SK-MEL-5 (cell line): ENCODE results near the gene KDM4C. TPM values are rescaled to one million over a fixed set of nuclear protein-coding genes. Genes with fewer than 3 reads are reported as not detected.

ENCODE experiments used
- DNase-seq: peaks from one replicate; pipeline ENCODE4 v3.0.0-alpha.2; 2016; ENCODE audit warnings: low read depth, low spot score
- in situ Hi-C: cut with HindIII; loops from 2 replicates; pipeline ENCODE4 v1.10.0; 2016; ENCODE audit warnings: low sequenced_read_pairs, high pct_unique_total_duplicates, low pct_unique_long_range_greater_than_20kb
- total RNA-seq: library from RNA; depleted of rRNA; stranded (reverse); fragments of >200 nt; shearing (Covaris generic); gene quantifications from 2 replicates; pipeline ENCODE4 v1.2.3, GENCODE V29; 2014

Gene KDM4C
- total RNA-seq, 1 experiment from 2014 or later, result 13.3 TPM

DNA sequence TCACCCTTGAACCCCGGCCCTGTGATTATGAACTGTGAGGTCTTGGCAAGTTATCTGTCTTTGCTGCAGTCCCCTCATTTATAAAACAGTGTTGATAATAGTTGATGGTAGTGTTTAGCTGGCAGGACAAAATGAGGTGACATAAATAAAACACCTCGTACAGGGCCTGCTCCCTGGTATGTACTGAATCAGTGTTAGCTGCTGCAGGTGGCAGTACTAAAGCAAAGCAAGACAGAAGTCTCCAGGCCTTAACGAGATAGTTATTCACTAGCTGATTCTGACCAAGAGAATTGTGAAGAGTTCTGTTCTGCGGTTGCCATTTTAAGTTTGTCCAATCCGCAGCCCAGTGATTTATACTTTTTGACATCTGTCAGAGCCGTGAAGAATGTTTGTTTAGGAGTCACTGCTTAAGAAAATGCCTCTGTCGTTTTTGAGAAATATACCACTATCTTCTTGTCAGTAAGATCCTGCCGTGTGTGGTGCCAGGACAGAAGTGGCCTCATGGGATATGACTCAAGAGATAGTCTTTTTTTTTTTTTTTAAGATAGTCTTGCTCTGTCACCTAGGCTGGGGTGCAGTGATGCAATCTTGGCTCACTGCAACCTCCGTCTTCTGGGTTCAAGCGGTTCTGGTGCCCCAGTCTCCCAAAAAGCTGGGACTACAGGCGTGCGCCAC lies 75.9 kb downstream of the KDM4C start:
- in situ Hi-C loops, result no loop called here
- DNase-seq, result no peak

DNA sequence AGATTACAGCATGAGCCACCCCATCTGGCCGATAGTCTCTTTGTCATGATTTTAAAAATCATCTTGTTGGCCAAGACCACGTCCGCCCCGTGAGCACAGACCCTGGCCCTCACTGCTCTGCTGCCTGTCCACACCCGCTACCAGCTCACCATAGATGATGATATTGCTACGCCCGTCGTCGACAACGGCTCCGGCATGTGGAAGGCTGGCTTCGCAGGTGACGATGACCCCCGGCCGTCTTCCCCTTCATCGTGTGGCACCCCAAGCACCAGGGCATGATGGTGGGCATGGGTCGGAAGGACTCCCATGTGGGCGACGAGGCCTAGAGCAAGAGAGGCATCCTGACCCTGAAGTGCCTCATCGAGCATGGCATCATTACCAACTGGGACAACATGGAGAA lies 76.5 kb downstream of the KDM4C start:
- no peak for DNase-seq
- in situ Hi-C loops, result no loop called here

DNA sequence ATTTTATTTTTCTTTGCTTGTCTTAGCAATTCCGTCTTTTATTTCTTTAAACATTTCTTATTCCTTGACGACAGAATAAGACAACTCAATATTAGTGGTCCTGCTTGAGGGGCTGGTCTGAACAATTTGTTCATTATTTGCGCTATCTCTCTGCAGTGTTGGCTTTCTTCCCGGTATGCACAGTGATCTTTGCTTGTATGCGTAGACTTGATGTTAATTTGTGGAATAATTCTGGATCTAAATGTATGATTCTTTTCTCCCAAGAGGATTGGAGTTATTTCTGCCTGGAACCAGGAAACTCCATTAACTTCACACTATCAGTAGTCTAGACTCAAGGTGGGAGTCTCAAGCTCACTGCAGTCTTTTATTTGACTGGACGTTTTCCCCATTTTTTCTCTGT lies 80.4 kb downstream of the KDM4C start:
- peak; percentile 62 for DNase-seq
- in situ Hi-C loops, result no loop called here

- in situ Hi-C loops, result no loop called here
- no peak for DNase-seq
Measured at GRCh38 chr9:6842584-6842947, 84.8 kb downstream of the KDM4C start.

DNA sequence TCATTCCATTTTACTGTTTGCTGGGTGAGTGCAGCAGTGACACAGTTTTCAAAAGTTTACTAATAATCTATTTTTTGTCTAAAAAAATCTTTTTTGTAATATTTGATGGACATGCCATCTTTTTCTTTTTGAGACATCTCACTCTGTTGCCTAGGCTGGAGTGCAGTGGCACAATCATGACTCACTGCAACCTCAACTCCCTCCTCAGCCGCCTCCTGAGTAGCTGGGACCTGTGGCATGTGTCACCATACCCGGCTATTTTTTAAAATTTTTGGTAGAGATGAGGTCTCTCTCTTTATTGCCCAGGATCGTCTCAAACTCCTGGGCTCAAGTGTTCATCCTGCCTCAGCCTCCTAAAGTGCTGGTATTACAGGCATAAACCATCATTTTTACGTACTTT lies 86.0 kb downstream of the KDM4C start:
- DNase-seq, result no peak
- in situ Hi-C loops, result no loop called here

GRCh38 chr9:6844267-6844666 lies 86.5 kb downstream of the KDM4C start:
- in situ Hi-C loops, result no loop called here
- no peak for DNase-seq

GRCh38 chr9:6845128-6845826 lies 87.5 kb downstream of the KDM4C start:
- no peak for DNase-seq
- in situ Hi-C loops, result no loop called here

DNA sequence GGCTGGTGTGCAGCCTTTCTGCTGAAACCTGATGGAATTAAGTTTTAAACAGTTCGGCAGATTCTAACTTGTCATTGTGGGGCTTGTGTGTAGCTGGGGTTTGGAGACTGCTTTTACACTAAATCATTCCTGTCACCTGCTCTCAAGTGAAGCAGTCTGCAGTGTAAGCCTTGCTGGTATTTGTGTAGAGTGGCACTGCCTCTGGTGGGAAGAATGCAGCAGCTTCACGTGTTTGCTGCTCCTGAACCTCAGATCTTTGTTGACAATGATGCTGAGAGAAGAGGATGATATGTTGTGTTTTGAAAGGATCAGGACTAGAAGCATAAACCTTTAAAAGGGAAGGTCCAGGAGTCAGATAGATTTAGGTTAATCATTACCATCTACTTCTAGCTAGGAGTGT lies 88.1 kb downstream of the KDM4C start:
- in situ Hi-C loops, result no loop called here
- DNase-seq, result peak; percentile 39

GRCh38 chr9:6852243-6852963 lies 94.6 kb downstream of the KDM4C start:
- peak; percentile 86 for DNase-seq
- in situ Hi-C loops, result no loop called here

GRCh38 chr9:6855860-6856259 lies 98.1 kb downstream of the KDM4C start:
- DNase-seq, result no peak
- in situ Hi-C loops, result no loop called here

GRCh38 chr9:6864102-6864501 lies 106.3 kb downstream of the KDM4C start:
- in situ Hi-C loops, result no loop called here

GRCh38 chr9:6869081-6869948 lies 111.5 kb downstream of the KDM4C start:
- DNase-seq, result no peak
- in situ Hi-C loops, result no loop called here

More at GRCh38 chr9:6864102-6864501, 106.3 kb downstream of the KDM4C start:
- DNase-seq, result no peak

DNA sequence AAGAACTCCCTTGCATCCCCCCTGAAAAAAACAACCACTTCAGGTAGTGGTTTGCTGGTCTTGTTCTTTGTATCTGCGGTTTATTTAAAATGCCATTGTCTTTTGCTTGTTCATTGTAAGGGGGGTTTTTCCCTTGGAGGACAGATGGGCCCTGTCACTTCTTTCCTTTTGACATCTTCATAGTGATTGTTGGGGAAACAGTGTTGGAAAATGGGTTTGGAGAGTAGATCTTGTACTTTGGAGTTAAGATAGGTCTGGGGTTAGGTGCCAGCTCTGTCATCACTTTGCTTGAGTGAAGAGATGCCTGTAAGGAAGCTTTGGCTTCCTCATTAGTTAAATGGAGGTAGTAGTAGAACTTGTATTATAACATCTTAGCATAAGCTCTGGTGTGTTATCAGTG lies 112.4 kb downstream of the KDM4C start:
- in situ Hi-C loops, result no loop called here
- DNase-seq, result no peak

GRCh38 chr9:6870650-6871477 lies 113.1 kb downstream of the KDM4C start:
- peak; percentile 1 for DNase-seq
- in situ Hi-C loops, result no loop called here

DNA sequence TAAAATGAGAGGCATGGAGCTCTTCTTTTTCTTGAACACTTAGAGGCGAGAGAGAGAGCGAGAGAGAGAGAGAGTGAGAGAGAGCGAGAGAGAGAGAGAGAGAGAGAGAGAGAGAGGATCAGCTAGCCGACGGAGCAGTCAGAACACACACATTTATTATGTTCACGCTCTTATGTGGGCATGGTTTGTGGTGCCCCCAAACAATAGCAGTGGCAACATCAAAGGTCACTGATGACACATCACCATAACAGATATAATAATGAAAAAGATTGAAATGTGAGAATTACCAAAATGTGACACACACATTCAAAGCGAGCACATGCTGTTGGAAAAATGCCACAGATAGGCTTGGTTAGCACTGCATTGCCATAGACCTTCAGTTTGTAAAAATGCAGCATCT lies 116.1 kb downstream of the KDM4C start:
- in situ Hi-C loops, result no loop called here
- peak; percentile 40 for DNase-seq

GRCh38 chr9:6876195-6876894 lies 118.6 kb downstream of the KDM4C start:
- in situ Hi-C loops, result no loop called here

More at GRCh38 chr9:6876195-6876894, 118.6 kb downstream of the KDM4C start:
- no peak for DNase-seq
